ENCODE data around the gene ERCC2. TPM values are rescaled to one million over a fixed set of nuclear protein-coding genes. Genes with fewer than 3 reads are reported as not detected.

Gene ERCC2
- total RNA-seq, 1 experiment from 2014 or later: 58.9 TPM

DNA sequence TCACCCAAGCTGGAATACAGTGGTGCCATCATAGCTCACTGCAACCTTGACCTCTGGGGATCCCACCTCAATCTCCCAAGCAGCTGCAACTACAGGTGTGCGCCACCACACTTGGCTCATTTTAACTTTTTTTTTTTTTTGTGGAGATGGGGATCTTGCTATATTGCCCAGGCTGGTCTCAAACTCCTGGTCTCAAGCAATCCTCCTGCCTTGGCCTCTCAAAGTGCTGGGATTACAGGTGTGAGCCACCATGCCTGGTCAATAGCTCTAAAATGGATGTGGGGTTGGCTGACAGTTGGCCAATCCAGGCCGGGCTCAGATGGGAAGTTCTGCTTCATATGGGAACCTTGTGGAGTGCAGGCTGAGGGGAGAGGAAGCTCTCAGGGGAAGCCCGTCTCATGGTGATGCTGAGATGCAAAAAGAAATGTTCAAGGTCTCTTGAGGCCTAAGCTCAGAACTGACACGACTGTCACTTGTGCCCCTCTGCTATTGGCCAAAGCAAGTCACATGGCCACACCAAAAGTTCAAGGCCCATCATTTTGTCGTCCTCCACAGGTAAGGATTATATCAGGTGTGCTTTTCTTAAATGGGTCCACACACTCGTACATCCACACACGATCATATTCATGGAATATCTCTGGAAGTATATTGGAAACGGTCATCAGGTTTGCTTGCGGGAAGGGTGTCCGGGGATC is 36.6 kb downstream of the ERCC2 start:
- Histone ChIP-seq H3K27me3 (ENCODE audit: insufficient read depth, low read length) (no peaks in the 10 kb centered on the region), H3K36me3 (ENCODE audit: control insufficient read depth in 1 of 2, insufficient read depth in 2 of 2, low read length in 2 of 2) (no peaks in the 10 kb centered on the region), H3K4me2 (ENCODE audit: low read length) (no peak overlapping the region), H3K27ac (ENCODE audit: low read depth, low read length) (no peak overlapping the region), H3K9me2 (ENCODE audit: insufficient read depth) (no peaks in the 10 kb centered on the region), H3K4me3 (replicated peaks in 1 of 2; ENCODE audit: low read depth in 1 of 2, low read length in 2 of 2) (no peak overlapping the region), H3K9me3 (ENCODE audit: control insufficient read depth in 1 of 2, insufficient read depth in 1 of 2, low read depth in 1 of 2, low read length in 2 of 2) (no peaks in the 10 kb centered on the region), H3K4me1 (ENCODE audit: control insufficient read depth in 1 of 2, insufficient read depth in 2 of 2, low read length in 2 of 2) (peaks cover 9 to 29% of the 10 kb centered on the region in 2 experiments), H2AFZ (ENCODE audit: low read depth, low read length, poor library complexity, severe bottlenecking) (peak overlapping the region; percentile 15), H3K9ac (ENCODE audit: low read length) (no peak overlapping the region), H3K79me2 (ENCODE audit: insufficient read depth, low read length) (no peaks in the 10 kb centered on the region), H4K20me1 (ENCODE audit: insufficient read depth) (no peaks in the 10 kb centered on the region)
- CTCF ChIA-PET: no interaction called here
- DNase-seq (ENCODE audit: low read depth, low spot score): no peak
- BruUV-seq (replicated peaks): no TSS peak
- POLR2A ChIA-PET: interaction anchor here (0.6 kb wide), 1 partner anchor 313 kb away, joined by 3 read pairs; no protein-coding TSS in a partner anchor
- no peak for ATAC-seq
- 0 out of 2 replicates have a peak, but pooled peaks have one; percentile 11 for TF ChIP-seq ZFX (IDR thresholded peaks at IDR 0.05)
- no peak for TF ChIP-seq JUND (IDR thresholded peaks at IDR 0.05)
- TF ChIP-seq CBX3 (IDR thresholded peaks at IDR 0.05; ENCODE audit: low read depth): no peak
- TF ChIP-seq RAD21 (IDR thresholded peaks at IDR 0.05; ENCODE audit: low read depth): no peak
- RAD21 ChIA-PET (ENCODE audit: low non-redundant PET in 1 of 2, low total read pairs in 2 of 2, uncharacterized antibody in 2 of 2, unreplicated experiment in 2 of 2): no interaction called here
- intact Hi-C loops (cut with micrococcal nuclease): no loop called here

DNA sequence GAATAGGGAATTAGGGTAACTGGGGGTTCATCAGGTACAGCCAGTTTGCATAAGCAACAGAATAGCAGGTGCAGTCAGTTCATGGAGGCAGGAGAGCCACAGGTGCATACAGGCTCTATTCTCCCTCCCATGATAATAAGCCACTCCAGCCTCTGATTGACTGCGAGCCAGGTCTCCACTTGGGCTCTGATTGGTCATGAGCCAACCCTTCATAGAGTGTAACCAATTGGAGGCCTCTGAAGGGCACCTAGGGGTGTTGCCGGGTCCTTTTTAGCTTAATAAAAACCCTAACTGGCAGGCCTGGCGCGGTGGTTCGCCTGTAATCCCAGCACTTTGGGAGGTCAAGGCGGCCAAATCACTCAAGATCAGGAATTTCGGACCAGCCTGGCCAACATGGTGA is 39.0 kb downstream of the ERCC2 start:
- Histone ChIP-seq H3K27ac (ENCODE audit: low read depth, low read length) (no peak overlapping the region), H4K20me1 (ENCODE audit: insufficient read depth) (no peaks in the 10 kb centered on the region), H3K4me1 (ENCODE audit: control insufficient read depth in 1 of 2, insufficient read depth in 2 of 2, low read length in 2 of 2) (peaks cover 7 to 18% of the 10 kb centered on the region in 2 experiments), H3K4me3 (replicated peaks in 1 of 2; ENCODE audit: low read depth in 1 of 2, low read length in 2 of 2) (no peak overlapping the region), H3K9ac (ENCODE audit: low read length) (no peak overlapping the region), H3K9me2 (ENCODE audit: insufficient read depth) (no peaks in the 10 kb centered on the region), H3K9me3 (ENCODE audit: control insufficient read depth in 1 of 2, insufficient read depth in 1 of 2, low read depth in 1 of 2, low read length in 2 of 2) (no peaks in the 10 kb centered on the region), H3K27me3 (ENCODE audit: insufficient read depth, low read length) (no peaks in the 10 kb centered on the region), H3K4me2 (ENCODE audit: low read length) (no peak overlapping the region), H3K36me3 (ENCODE audit: control insufficient read depth in 1 of 2, insufficient read depth in 2 of 2, low read length in 2 of 2) (no peaks in the 10 kb centered on the region), H3K79me2 (ENCODE audit: insufficient read depth, low read length) (no peaks in the 10 kb centered on the region), H2AFZ (ENCODE audit: low read depth, low read length, poor library complexity, severe bottlenecking) (no peak overlapping the region)
- ATAC-seq (peak; percentile 56), DNase-seq (ENCODE audit: low read depth, low spot score) (no peak)
- intact Hi-C loops (cut with micrococcal nuclease): no loop called here
- POLR2A ChIA-PET: no interaction called here
- CTCF ChIA-PET: no interaction called here
- no TSS peak for BruUV-seq (replicated peaks)
- RAD21 ChIA-PET (ENCODE audit: low non-redundant PET in 1 of 2, low total read pairs in 2 of 2, uncharacterized antibody in 2 of 2, unreplicated experiment in 2 of 2): no interaction called here
- TF ChIP-seq ZNF274 (IDR thresholded peaks at IDR 0.05; ENCODE audit: low read depth, low read length): no peak
- TF ChIP-seq CEBPB (IDR thresholded peaks at IDR 0.05; ENCODE audit: low read depth): no peak
- no peak for TF ChIP-seq SIN3A (IDR thresholded peaks at IDR 0.05; ENCODE audit: low read depth)
- TF ChIP-seq, protein P1, sequence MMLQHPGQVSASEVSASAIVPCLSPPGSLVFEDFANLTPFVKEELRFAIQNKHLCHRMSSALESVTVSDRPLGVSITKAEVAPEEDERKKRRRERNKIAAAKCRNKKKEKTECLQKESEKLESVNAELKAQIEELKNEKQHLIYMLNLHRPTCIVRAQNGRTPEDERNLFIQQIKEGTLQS (IDR thresholded peaks at IDR 0.05): no peak
- TF ChIP-seq POLR2A (IDR thresholded peaks at IDR 0.05; ENCODE audit: borderline replicate concordance, extremely low read depth, insufficient read depth, insufficient read length): no peak
- no peak for TF ChIP-seq EZH2 (IDR thresholded peaks at IDR 0.05)
- TF ChIP-seq SRF (IDR thresholded peaks at IDR 0.05; ENCODE audit: low read depth): no peak
- no peak for TF ChIP-seq ZFX (IDR thresholded peaks at IDR 0.05)
- TF ChIP-seq JUND (IDR thresholded peaks at IDR 0.05): no peak
- TF ChIP-seq EGR1 (IDR thresholded peaks at IDR 0.05; ENCODE audit: low read depth): no peak
- TF ChIP-seq ELF1 (IDR thresholded peaks at IDR 0.05; ENCODE audit: borderline replicate concordance, low read depth): no peak
- TF ChIP-seq RAD21 (IDR thresholded peaks at IDR 0.05; ENCODE audit: low read depth): no peak
- TF ChIP-seq, protein P2, sequence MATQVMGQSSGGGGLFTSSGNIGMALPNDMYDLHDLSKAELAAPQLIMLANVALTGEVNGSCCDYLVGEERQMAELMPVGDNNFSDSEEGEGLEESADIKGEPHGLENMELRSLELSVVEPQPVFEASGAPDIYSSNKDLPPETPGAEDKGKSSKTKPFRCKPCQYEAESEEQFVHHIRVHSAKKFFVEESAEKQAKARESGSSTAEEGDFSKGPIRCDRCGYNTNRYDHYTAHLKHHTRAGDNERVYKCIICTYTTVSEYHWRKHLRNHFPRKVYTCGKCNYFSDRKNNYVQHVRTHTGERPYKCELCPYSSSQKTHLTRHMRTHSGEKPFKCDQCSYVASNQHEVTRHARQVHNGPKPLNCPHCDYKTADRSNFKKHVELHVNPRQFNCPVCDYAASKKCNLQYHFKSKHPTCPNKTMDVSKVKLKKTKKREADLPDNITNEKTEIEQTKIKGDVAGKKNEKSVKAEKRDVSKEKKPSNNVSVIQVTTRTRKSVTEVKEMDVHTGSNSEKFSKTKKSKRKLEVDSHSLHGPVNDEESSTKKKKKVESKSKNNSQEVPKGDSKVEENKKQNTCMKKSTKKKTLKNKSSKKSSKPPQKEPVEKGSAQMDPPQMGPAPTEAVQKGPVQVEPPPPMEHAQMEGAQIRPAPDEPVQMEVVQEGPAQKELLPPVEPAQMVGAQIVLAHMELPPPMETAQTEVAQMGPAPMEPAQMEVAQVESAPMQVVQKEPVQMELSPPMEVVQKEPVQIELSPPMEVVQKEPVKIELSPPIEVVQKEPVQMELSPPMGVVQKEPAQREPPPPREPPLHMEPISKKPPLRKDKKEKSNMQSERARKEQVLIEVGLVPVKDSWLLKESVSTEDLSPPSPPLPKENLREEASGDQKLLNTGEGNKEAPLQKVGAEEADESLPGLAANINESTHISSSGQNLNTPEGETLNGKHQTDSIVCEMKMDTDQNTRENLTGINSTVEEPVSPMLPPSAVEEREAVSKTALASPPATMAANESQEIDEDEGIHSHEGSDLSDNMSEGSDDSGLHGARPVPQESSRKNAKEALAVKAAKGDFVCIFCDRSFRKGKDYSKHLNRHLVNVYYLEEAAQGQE (IDR thresholded peaks at IDR 0.05; ENCODE audit: low read depth): no peak
- no peak for TF ChIP-seq POLR2AphosphoS5 (IDR thresholded peaks at IDR 0.05; ENCODE audit: low read depth, low read length)
- TF ChIP-seq, protein P3, sequence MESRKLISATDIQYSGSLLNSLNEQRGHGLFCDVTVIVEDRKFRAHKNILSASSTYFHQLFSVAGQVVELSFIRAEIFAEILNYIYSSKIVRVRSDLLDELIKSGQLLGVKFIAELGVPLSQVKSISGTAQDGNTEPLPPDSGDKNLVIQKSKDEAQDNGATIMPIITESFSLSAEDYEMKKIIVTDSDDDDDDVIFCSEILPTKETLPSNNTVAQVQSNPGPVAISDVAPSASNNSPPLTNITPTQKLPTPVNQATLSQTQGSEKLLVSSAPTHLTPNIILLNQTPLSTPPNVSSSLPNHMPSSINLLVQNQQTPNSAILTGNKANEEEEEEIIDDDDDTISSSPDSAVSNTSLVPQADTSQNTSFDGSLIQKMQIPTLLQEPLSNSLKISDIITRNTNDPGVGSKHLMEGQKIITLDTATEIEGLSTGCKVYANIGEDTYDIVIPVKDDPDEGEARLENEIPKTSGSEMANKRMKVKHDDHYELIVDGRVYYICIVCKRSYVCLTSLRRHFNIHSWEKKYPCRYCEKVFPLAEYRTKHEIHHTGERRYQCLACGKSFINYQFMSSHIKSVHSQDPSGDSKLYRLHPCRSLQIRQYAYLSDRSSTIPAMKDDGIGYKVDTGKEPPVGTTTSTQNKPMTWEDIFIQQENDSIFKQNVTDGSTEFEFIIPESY (IDR thresholded peaks at IDR 0.05; ENCODE audit: extremely low read depth, insufficient replicate concordance, low read length): no peak
- TF ChIP-seq FOSL1 (IDR thresholded peaks at IDR 0.05; ENCODE audit: low read depth): no peak
